WTC11 (cell line): ENCODE data around the gene IL36RN. TPM values are rescaled to one million over a fixed set of nuclear protein-coding genes. Genes with fewer than 3 reads are reported as not detected.

Experiments
- ATAC-seq: fragments of 200-7000 bp; cut with Tn5 transposase; 2 replicates; pipeline ENCODE4 v1.10.0; 2021; ENCODE audit warnings: mild to moderate bottlenecking, moderate library complexity
- CTCF ChIA-PET: fragments of 300-600 bp; sonication (Branson Sonifier 250); formaldehyde crosslinking; loops from one replicate; lab custom pipeline; 2021; ENCODE audit warnings: antibody characterized with exemption; lab: Charles Lee
- POLR2A ChIA-PET: fragments of 350-600 bp; sonication (Branson Sonifier 250); formaldehyde crosslinking; loops from one replicate; lab custom pipeline; 2021; ENCODE audit warnings: antibody characterized with exemption; lab: Charles Lee
- DNase-seq: peaks from one replicate; pipeline ENCODE4 v3.0.0; 2021; ENCODE audit warnings: low spot score
- H3K27ac Mint-ChIP-seq: 2 replicates; pipeline ENCODE4 v1.8.0; 2021; ENCODE audit warnings: mixed read lengths
- H3K27me3 Mint-ChIP-seq: 2 replicates; pipeline ENCODE4 v1.8.0; 2021; ENCODE audit warnings: low read depth, mild to moderate bottlenecking, moderate library complexity, mixed read lengths
- H3K36me3 Mint-ChIP-seq: 2 replicates; pipeline ENCODE4 v1.8.0; 2021; ENCODE audit warnings: mixed read lengths
- H3K4me1 Mint-ChIP-seq: 2 replicates; pipeline ENCODE4 v1.8.0; 2022; ENCODE audit warnings: mixed read lengths
- H3K4me3 Mint-ChIP-seq: 2 replicates; pipeline ENCODE4 v1.8.0; 2021; ENCODE audit warnings: mild to moderate bottlenecking, moderate library complexity, mixed read lengths
- H3K9me3 Mint-ChIP-seq: 2 replicates; pipeline ENCODE4 v1.8.0; 2021; ENCODE audit warnings: mixed read lengths
- E2F4 ChIP-seq: sonication (generic); formaldehyde crosslinking; IDR thresholded peaks from 2 replicates; pipeline ENCODE4 v1.8.1; 2022; ENCODE audit warnings: low read depth, mild to moderate bottlenecking, moderate library complexity, missing genetic modification reagents, borderline replicate concordance
- GABPB1 ChIP-seq: sonication (generic); formaldehyde crosslinking; IDR thresholded peaks from 2 replicates; pipeline ENCODE4 v1.8.1; 2023; ENCODE audit warnings: mild to moderate bottlenecking, missing genetic modification reagents
- GTF2I ChIP-seq: fragments of 250-450 bp; sonication (Bioruptor Pico); conservative IDR thresholded peaks from 2 replicates; pipeline ENCODE4 v1.4.0; 2021; ENCODE audit warnings: mild to moderate bottlenecking
- IRF2 ChIP-seq: sonication (generic); formaldehyde crosslinking; IDR thresholded peaks from 2 replicates; pipeline ENCODE4 v1.8.0; 2022; ENCODE audit warnings: low read depth, missing genetic modification reagents, borderline replicate concordance
- JAZF1 ChIP-seq: fragments of 250-450 bp; sonication (Bioruptor Pico); IDR thresholded peaks from 2 replicates; pipeline ENCODE4 v1.9.0; 2021; ENCODE audit warnings: moderate library complexity, mild to moderate bottlenecking, inconsistent platforms
- JUN ChIP-seq: sonication (generic); formaldehyde crosslinking; IDR thresholded peaks from 2 replicates; pipeline ENCODE4 v1.8.0; 2023; ENCODE audit warnings: mild to moderate bottlenecking, missing genetic modification reagents
- NR1H2 ChIP-seq: sonication (generic); formaldehyde crosslinking; IDR thresholded peaks from 2 replicates; pipeline ENCODE4 v1.9.0; 2021; ENCODE audit warnings: mild to moderate bottlenecking, moderate library complexity, missing genetic modification reagents
- RORB ChIP-seq: fragments of 250-450 bp; sonication (Bioruptor Pico); IDR thresholded peaks from 2 replicates; pipeline ENCODE4 v1.9.0; 2021; ENCODE audit warnings: mild to moderate bottlenecking
- SOX15 ChIP-seq: fragments of 250-450 bp; sonication (Bioruptor Pico); IDR thresholded peaks from 2 replicates; pipeline ENCODE4 v1.9.0; 2021; ENCODE audit warnings: mild to moderate bottlenecking
- SP1 ChIP-seq: sonication (generic); formaldehyde crosslinking; conservative IDR thresholded peaks from 2 replicates; pipeline ENCODE4 v1.8.1; 2022; ENCODE audit warnings: missing genetic modification reagents
- STAT6 ChIP-seq: sonication (generic); formaldehyde crosslinking; conservative IDR thresholded peaks from 2 replicates; pipeline ENCODE4 v1.8.1; 2023; ENCODE audit warnings: mild to moderate bottlenecking, low read depth, missing genetic modification reagents, moderate library complexity
- TCF7 ChIP-seq: sonication (generic); formaldehyde crosslinking; IDR thresholded peaks from 2 replicates; pipeline ENCODE4 v1.8.0; 2022; ENCODE audit warnings: mild to moderate bottlenecking, low read depth, missing genetic modification reagents, moderate library complexity
- ZNF232 ChIP-seq: sonication (generic); formaldehyde crosslinking; IDR thresholded peaks from 2 replicates; pipeline ENCODE4 v1.8.0; 2022; ENCODE audit warnings: mild to moderate bottlenecking, missing genetic modification reagents
- ZNF416 ChIP-seq: fragments of 250-450 bp; sonication (Bioruptor Pico); IDR thresholded peaks from 2 replicates; pipeline ENCODE4 v1.9.0; 2021; ENCODE audit warnings: mild to moderate bottlenecking, inconsistent platforms
- ZNF532 ChIP-seq: fragments of 250-450 bp; sonication (Bioruptor Pico); IDR thresholded peaks from 2 replicates; pipeline ENCODE4 v1.9.0; 2021; ENCODE audit warnings: mild to moderate bottlenecking, borderline replicate concordance
- total RNA-seq: library from RNA; stranded (reverse); gene quantifications from 3 replicates; pipeline ENCODE4 v1.2.3, GENCODE V29; 2021
- TF ChIP-seq, protein P1 (sequence below): sonication (generic); formaldehyde crosslinking; IDR thresholded peaks from 2 replicates; pipeline ENCODE4 v1.8.0; 2022; ENCODE audit warnings: mild to moderate bottlenecking, missing genetic modification reagents
- TF ChIP-seq, protein P2 (sequence below): sonication (generic); formaldehyde crosslinking; IDR thresholded peaks from 2 replicates; pipeline ENCODE4 v1.8.0; 2022; ENCODE audit warnings: mild to moderate bottlenecking, missing genetic modification reagents

IL36RN gene
- total RNA-seq, 1 experiment from 2014 or later: not detected

DNA sequence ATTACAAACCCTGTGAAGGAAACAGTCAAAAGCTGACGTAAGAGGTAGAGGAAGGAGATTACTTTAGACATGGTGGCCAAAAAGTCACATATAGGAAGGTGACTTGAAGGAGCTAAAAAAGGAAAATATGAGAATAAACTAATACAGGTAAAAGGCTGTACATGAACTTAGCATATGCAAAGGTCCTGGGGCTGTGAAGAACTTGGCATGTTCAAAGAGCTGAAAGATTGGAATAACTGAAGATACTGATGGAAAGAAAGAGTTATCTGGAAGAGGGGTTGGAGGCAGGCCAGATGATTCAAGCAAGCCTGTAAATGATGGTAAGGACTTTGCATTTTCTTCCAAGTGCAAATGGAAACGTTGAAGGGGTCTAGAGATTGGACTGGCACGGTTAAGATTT is 40.5 kb upstream of the IL36RN start:
- TF ChIP-seq STAT6 (CRISPR knock-in tag) (no peak), GTF2I (no peak), ZNF532 (no peak), SOX15 (CRISPR knock-in tag) (no peak)
- TF ChIP-seq, protein P1, sequence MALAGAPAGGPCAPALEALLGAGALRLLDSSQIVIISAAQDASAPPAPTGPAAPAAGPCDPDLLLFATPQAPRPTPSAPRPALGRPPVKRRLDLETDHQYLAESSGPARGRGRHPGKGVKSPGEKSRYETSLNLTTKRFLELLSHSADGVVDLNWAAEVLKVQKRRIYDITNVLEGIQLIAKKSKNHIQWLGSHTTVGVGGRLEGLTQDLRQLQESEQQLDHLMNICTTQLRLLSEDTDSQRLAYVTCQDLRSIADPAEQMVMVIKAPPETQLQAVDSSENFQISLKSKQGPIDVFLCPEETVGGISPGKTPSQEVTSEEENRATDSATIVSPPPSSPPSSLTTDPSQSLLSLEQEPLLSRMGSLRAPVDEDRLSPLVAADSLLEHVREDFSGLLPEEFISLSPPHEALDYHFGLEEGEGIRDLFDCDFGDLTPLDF (CRISPR knock-in tag): no peak
- no peak overlapping the region for H3K27ac Mint-ChIP-seq
- POLR2A ChIA-PET: no interaction called here
- H3K9me3 Mint-ChIP-seq: peaks cover 42% of the 10 kb centered on the region
- ATAC-seq (no peak), DNase-seq (no peak)
- no peaks in the 10 kb centered on the region; the same call in 1 of the 2 replicates for H3K36me3 Mint-ChIP-seq
- CTCF ChIA-PET: no interaction called here
- H3K27me3 Mint-ChIP-seq: peaks cover 56% of the 10 kb centered on the region
- no peaks in the 10 kb centered on the region for H3K4me1 Mint-ChIP-seq
- H3K4me3 Mint-ChIP-seq: no peak overlapping the region

DNA sequence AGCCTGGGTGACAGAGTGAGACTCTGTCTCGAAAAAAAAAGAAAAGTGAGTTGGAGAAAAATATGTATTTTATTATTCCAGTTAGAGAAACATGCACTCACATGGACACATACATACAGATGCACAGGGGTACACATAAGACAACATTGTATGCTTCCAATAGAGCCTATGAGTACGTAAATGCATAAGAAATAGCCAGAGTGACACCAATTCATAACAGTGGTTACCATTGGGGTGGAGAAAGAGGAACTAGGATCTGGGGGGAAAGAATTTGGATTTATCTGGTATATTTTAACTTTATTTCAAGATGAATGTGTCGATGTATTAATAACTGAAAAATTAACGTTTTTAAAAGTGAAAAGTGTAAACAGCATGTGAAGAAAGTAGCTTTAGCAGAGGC is 37.7 kb upstream of the IL36RN start:
- Mint-ChIP-seq H3K27ac (no peak overlapping the region), H3K27me3 (peaks cover 63% of the 10 kb centered on the region), H3K9me3 (peaks cover 40% of the 10 kb centered on the region), H3K4me1 (no peaks in the 10 kb centered on the region), H3K4me3 (no peak overlapping the region), H3K36me3 (no peaks in the 10 kb centered on the region; the same call in 1 of the 2 replicates)
- ChIA-PET CTCF (no interaction called here), POLR2A (no interaction called here)
- no peak for ATAC-seq
- TF ChIP-seq GABPB1 (CRISPR knock-in tag) (no peak), ZNF416 (no peak), TCF7 (CRISPR knock-in tag) (no peak)
- DNase-seq: no peak

DNA sequence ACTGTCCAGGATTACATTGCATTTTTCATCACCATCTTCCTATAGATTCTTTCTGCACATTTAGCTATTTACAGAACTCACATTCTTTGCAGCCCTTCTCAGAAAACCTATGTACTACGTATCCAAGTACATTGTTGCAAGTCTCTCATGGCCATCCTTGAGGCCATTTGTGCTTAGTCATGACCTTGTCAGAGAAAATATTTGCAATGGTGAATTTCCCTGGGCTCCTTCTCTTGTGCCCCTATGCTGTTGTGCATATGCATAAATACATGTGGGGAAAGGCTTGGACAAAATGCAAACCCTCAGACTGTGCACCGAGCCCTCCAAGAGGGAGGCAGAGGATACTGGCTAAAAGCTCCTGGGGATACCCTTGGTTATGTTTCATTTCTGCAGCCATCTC is 34.2 kb upstream of the IL36RN start:
- peaks cover 14% of the 10 kb centered on the region for H3K9me3 Mint-ChIP-seq
- H3K4me3 Mint-ChIP-seq: no peak overlapping the region
- peaks cover 12% of the 10 kb centered on the region for H3K4me1 Mint-ChIP-seq
- ChIA-PET CTCF (no interaction called here), POLR2A (no interaction called here)
- H3K27me3 Mint-ChIP-seq: peaks cover 36% of the 10 kb centered on the region
- no peaks in the 10 kb centered on the region for H3K36me3 Mint-ChIP-seq
- TF ChIP-seq JAZF1 (CRISPR knock-in tag): no peak
- ATAC-seq (no peak), DNase-seq (no peak)
- H3K27ac Mint-ChIP-seq: no peak overlapping the region

DNA sequence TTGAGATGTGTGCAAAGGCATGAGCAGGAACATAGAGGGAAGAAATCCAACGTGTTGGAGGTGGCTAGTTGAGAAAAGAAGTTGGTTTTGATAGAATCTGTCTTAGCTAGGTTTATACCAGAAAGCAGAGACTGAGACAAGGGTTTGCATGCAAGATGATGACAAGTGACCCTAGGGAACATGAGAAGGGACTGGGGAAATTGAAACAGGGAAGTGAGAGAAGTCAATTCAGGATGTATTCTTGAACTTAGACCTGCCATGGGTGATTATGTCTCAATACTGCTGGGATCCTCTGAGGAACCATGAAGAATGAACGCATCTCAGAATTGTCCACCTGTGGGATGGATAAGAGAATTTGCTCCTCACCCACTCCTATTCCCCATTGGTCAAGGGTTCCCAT is 33.3 kb upstream of the IL36RN start:
- ChIA-PET CTCF (no interaction called here), POLR2A (no interaction called here)
- Mint-ChIP-seq H3K4me1 (peaks cover 12% of the 10 kb centered on the region), H3K36me3 (no peaks in the 10 kb centered on the region), H3K27ac (no peak overlapping the region), H3K4me3 (no peak overlapping the region), H3K27me3 (peaks cover 32% of the 10 kb centered on the region), H3K9me3 (peaks cover 17% of the 10 kb centered on the region)
- DNase-seq: no peak
- TF ChIP-seq ZNF232 (no peak), NR1H2 (CRISPR knock-in tag) (no peak), IRF2 (no peak), SP1 (CRISPR knock-in tag) (no peak), RORB (CRISPR knock-in tag) (no peak), JUN (no peak), E2F4 (CRISPR knock-in tag) (no peak), ZNF416 (no peak)
- TF ChIP-seq, protein P2, sequence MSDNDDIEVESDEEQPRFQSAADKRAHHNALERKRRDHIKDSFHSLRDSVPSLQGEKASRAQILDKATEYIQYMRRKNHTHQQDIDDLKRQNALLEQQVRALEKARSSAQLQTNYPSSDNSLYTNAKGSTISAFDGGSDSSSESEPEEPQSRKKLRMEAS (CRISPR knock-in tag): no peak
- no peak for ATAC-seq
